ENCODE data around the gene KLHL17.
"Not testable (repeated sequence)": the region's sequence is repeated elsewhere in the genome, so short reads cannot be mapped to it uniquely, and the experiment has no call there.

The KLHL17 gene

DNA sequence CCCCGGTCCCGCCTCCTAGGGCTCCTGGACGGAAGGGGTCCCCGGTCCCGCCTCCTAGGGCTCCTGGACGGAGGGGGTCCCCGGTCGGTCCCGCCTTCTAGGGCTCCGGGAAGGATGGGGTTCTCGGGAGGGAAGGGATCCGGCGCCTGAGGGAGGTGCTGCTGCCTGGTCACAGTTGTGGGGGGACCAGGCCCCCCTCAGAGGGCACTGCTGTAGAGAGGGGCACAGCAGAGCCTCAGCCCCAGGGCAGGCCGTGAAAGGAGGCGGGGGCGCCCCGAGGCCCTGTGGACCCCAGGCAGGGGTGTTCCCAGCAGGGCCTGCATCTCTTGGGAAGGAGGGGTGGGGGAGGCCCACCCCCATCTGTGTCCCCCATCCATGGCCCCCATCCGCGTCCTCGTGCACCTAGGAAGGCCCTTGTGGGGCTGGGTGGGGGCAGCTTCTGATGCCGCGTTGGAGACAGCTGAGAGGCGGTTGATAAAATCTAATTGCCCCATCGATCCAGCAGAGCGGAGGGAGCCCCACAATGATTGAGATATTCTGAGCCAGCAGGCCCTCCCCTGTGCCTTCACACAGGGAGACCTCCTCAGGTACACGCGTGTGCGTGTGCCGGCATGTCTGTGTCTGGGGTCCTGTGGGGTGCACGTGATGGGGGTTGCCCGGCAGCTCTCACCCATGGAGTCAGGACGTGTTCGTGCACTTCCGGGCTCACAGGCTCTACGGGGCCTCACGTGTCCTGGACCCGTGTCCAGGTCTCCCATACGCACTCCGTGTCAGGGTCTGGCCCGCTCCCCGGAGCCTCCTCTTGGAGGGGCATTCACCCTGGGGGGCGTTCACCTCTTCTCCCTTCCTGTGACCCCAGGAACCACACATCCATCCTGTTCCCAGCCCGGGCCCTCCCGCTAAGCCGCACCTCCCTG lies 23.8 kb upstream of the KLHL17 start:
- DNase-seq (ENCODE audit: low spot score), result no peak

DNA sequence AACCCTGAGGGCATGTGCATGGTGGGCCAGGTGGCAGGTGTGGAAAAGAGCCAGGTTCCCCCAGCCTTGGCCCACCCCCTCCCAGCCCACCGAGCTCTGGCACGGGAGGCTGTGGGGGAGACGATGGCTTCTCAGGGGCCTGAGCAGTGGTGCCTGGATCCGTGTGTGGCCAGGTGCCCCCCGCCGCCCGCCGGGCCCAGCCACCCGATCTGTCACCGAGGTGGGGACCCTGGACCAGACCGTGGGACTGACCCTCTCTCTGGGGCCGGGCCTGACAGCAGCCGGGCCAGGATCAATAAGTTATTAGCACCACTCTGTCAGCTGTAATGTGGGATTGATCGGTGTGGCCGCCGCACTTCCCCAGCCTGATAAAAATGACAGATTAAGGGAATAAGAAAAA lies 22.9 kb upstream of the KLHL17 start:
- DNase-seq (ENCODE audit: low spot score), result no peak

DNA sequence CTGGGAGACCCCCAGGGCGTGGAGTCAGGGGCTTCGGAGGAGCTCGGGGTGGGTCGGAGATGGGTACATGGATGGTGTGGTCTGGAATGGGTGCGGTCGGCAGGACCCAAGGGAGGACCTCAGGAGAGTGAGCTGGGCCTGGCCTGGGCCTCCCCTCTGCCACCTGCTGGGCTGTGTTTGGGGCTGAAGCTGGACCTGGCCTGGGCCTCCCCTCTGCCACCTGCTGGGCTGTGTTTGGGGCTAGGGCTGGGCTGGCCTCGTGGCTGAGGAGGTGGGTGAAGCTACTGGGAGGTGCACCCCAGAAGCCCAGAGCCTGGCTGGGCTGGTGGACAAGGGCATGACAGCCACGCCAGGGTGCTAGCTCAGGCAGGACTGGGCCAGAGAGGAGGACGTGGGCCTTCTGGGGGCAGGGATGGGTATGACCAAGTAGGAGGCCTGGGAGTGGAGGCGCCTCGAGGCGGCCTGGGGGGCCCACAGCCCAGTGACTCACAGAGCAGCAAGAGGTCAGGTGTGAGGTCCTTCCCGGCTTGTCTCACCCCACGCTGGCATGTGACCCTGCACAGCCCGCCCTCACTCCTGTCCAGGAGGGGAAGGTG lies 22.2 kb upstream of the KLHL17 start:
- no peak for DNase-seq (ENCODE audit: low spot score)

DNA sequence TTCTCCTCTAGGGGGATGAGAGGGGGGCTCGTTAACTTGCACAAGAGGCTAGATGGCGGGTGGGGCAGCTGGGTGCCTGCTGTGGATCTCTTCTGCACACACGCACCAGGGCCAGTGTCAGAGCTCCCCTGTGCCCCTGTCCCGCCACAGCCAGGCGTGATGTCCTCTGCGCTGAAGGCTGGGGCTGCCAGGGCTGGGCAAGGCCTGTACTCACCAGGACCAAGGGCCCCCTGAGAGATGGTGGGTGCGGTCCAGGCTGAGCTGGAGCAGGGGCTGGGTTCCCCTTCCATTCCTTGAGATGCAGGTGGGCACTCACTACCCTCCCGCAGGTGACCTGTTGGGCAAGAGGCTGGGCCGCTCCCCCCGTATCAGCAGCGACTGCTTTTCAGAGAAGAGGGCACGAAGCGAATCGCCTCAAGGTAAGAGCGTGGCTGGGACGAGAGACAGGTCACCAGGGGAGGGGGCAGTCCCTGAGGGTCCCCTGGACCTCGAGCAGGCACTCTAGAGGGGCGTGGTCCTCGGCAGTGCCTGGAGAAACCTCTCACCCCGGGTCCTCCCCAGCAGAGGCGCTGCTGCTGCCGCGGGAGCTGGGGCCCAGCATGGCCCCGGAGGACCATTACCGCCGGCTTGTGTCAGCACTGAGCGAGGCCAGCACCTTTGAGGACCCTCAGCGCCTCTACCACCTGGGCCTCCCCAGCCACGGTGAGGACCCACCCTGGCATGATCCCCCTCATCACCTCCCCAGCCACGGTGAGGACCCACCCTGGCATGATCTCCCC lies 21.5 kb upstream of the KLHL17 start:
- DNase-seq (ENCODE audit: low spot score), result no peak

GRCh38 chr1:939511-940106 lies 20.8 kb upstream of the KLHL17 start:
- no peak for DNase-seq (ENCODE audit: low spot score)

DNA sequence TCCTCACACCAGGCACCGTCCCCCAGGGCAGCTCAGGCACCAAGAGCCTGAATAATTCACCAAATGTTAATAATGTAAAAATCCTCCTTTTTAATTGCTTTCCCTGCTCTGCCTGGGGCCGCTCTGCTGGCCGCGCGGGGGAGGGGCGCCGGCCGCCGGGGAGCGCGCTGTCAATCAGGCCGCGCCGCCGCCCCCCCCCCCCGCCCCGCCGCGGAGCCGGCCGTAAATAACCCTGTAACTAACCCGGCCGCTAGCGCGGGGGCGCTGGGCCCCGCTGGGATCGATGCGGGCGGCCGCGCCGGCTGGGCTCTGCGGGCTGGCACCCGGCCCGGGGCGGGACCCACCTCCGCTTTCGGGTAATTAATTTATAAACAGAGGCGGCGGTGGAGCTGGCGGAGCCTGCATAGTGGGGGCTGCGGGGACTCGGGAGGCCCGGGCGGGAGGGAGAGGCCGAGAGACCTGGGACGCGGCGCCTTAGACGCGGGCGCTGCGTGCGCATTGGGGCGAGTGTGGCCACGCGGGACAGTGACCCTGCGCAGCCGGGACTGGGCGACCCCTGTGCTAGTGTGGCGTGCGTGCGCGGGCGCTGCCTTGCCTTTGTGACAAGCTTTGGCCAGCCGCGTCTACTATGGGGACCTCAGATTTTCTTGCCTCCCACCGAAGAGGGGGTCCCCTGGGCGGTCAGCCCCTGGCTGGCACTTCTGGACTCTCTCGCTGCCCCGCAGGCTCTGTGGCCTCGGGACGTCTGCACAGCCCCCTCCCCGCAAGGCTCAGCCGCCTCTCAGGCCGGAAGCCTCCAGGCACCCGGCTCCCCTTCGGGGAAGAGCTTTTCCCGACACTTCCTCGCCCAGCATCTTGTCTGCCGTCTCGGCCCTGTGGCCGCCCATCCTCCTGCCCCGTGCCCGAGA lies 20.0 kb upstream of the KLHL17 start:
- peak; percentile 88 for DNase-seq (ENCODE audit: low spot score)

DNA sequence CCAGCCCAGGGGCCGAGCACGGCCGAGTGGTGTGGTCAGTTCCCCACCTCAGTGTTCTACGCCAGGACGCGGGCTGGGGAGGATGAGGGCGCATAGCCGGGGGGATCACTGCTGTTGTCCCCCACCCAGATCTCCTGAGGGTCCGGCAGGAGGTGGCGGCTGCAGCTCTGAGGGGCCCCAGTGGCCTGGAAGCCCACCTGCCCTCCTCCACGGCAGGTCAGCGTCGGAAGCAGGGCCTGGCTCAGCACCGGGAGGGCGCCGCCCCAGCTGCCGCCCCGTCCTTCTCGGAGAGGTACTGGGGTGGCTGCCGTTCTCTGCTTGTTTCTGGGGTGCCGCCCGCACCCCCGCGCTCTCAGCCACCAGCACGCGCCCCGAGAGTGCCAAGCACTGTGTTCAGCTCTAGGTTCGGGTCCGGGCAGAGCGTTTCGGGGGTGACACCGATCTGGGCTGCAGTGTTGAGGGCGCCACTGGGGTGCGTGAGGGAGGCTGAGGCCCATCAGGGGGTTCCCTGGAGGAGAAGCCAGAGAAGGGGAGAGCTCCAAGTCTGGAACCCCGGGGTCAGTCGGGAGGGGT lies 19.3 kb upstream of the KLHL17 start:
- no peak for DNase-seq (ENCODE audit: low spot score)

DNA sequence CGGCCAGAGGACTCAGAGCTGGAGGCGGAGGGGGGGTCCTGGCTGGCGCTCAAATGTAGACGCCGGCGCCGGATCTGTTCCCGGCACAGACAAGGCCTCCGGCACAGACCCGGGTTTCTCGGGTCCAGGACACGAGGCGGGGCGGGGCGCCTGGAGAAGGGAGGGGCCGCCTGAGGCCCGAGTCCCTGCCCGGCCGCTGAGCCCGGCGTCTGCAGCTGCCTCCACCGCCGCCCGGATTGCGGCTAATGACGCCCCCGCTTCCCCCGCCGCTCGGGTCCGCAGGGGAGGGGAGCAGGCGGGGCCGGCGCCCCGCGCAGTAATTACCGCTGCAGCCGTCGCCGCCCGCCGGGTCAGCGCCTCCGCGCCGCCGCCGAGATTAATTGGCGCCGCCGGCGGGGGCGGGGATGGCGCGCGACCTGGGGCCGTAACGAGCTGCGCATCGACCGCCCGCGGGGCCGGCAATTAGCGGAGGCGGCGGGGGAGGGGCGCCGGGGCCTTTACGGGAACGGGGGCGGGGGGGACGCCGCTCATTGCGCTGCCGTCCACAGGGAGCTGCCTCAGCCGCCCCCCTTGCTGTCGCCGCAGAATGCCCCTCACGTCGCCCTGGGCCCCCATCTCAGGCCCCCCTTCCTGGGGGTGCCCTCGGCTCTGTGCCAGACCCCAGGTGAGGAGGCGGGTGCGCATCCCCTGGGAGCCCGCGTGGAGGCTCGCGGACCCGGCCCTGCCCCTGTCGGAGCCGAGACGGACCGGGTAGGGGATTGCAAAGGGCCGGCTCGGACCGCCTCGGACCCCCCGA lies 18.6 kb upstream of the KLHL17 start:
- DNase-seq (ENCODE audit: low spot score), result peak; percentile 92

DNA sequence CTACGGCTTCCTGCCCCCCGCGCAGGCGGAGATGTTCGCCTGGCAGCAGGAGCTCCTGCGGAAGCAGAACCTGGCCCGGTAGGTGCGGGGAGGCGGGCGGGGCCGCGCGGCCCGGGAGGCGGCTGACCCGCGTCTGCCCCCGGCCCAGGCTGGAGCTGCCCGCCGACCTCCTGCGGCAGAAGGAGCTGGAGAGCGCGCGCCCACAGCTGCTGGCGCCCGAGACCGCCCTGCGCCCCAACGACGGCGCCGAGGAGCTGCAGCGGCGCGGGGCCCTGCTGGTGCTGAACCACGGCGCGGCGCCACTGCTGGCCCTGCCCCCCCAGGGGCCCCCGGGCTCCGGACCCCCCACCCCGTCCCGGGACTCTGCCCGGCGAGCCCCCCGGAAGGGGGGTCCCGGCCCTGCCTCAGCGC lies 18.0 kb upstream of the KLHL17 start:
- DNase-seq (ENCODE audit: low spot score), result no peak

DNA sequence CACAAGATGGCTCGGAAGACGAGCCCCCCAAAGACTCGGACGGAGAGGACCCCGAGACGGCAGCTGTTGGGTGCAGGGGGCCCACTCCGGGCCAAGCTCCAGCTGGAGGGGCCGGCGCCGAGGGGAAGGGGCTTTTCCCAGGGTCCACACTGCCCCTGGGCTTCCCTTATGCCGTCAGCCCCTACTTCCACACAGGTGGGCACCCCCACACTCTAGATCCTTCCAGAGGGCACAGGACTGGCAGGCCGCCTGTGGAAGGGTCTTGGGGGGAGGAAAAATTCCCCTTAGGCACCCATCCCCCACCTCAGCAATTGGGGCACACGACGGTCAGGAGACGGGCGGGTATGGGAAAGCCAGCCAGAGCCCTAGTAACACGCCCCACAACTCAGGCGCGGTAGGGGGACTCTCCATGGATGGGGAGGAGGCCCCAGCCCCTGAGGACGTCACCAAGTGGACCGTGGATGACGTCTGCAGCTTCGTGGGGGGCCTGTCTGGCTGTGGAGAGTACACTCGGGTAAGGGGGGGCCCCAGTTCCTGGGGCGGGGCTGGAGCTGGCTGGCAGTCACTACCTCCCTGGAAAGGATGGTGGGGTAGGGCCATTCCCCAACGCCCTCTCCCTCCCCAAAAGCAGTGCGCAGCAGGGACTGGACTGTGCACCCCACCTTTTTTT lies 17.4 kb upstream of the KLHL17 start:
- no peak for DNase-seq (ENCODE audit: low spot score)

DNA sequence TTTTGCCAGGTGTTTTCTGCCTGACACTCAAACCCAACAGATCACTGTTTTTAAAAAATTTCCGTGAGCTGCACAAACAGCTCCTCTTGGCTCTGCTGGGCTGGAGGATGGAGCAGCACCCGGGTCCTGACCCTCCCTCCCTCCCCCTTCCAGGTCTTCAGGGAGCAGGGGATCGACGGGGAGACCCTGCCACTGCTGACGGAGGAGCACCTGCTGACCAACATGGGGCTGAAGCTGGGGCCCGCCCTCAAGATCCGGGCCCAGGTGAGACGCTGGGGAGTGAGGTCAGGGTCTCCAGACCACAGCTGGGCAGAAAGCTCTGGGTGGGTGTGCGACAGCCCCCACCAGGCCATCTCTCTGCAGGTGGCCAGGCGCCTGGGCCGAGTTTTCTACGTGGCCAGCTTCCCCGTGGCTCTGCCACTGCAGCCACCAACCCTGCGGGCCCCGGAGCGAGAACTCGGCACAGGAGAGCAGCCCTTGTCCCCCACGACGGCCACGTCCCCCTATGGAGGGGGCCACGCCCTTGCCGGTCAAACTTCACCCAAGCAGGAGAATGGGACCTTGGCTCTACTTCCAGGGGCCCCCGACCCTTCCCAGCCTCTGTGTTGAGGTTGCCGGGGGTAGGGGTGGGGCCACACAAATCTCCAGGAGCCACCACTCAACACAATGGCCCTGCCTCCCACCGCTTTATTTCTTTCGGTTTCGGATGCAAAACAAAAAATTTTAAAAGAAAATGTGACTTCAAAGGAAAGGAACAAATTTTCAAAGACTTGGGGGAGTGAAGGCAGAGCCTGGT lies 16.6 kb upstream of the KLHL17 start:
- no peak for DNase-seq (ENCODE audit: low spot score)

DNA sequence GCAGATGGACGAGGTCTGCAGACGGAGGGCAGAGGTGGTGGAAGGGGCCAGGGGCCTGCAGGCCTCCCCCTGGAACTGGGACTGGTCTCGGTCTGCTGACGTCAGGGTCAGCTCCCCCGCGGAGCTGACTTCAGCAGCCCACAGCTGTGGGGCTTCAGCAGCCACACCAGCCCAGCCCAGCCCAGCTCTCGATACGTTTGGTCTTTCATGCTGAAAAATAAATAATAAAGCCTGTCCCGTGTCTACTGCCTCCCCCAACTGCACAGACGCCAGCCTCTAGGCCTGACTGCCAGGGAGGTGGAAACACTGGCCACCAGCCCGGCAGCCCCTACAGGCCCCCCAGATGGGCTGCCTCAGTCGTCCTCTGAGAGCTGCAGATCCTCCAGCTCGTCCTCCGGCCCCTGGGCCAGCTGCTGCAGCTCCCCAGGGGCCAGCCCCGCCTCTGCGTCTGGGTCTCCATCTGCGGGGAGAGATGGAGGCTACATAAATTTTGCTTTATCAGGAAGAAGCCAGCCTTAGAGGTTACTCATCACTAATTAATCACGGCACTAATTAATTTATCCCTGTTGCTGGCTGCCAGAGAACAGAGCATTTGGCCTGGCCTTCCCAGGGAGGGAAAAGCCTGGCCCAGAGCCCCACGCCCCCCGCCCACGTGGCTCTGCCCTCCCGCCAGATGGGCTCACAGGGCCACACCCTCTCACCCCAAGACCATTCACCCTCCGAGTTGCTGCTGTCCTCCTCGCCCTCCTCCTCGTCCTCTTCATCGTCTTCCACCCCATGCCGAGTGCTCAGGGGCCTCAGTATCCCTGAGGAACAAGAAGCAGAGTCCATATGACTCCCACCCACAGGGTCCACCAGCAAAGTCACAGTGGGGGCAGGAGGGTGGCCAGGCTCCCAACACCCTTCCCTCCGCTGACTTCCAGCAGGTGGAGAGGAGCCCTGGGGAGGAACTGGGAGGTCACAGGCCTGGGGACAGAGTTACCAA lies 15.8 kb upstream of the KLHL17 start:
- DNase-seq (ENCODE audit: low spot score), result peak; percentile 63

GRCh38 chr1:945688-946556 lies 14.5 kb upstream of the KLHL17 start:
- DNase-seq (ENCODE audit: low spot score), result no peak

GRCh38 chr1:946811-947210 lies 13.6 kb upstream of the KLHL17 start:
- DNase-seq (ENCODE audit: low spot score), result not testable (repeated sequence)

- no peak for DNase-seq (ENCODE audit: low spot score)
Measured at GRCh38 chr1:947958-948357, 12.4 kb upstream of the KLHL17 start.

DNA sequence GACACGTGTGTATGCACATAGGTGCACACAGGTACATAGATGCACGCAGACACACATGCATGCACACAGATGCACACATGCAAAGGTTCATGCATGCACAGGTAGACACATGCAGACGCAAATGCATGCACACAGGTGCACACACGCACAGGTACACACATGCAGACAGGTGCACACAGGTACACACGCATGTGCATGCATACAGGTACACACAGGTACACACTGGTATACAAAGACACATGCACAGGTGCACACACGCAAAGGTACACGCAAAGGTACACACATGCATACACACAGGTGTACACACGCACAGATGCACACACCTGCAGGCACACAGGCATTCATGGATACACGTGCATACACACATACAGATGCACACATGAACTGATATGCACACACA lies 10.1 kb upstream of the KLHL17 start:
- DNase-seq (ENCODE audit: low spot score), result no peak

DNA sequence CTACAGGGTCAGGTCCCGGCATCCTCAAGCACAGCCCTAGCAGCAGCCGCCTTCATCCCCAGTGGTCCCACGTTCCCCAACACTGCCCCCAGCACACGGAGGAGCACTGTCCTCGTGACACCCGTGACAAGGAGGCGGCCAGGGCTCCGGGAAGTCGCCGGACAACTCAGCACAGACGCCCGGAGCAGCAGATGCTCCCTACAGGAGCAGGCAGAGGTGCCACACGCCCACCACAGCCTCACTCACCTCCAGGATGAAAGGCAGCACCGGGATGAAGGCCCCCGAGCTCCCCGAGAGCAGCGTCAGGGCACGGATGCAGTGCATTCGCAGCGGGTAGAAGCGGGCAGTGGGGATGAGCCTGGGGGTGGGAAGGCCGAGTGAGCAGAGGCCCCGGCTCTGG lies 9.5 kb upstream of the KLHL17 start:
- no peak for DNase-seq (ENCODE audit: low spot score)

All from AG08396 (cell line).